ENCODE measurements around the gene HSPA4.

DNA sequence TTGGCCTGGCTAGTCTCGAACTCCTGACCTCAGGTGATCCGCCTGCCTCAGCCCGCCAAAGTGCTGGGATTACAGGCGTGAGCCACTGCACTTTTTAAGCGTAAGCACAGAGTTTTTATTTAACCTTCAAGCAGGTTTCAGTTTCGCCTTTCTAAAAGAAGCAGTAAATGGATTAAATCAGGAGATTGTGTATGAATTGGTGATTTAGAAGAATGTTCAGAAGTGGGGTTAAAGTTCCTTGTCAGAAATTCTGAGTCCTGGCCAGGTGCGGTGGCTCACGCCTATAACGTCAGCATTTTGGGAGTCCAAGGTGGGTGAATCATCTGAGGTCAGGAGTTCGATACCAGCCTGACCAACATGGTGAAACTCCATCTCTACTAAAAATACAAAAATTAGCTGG lies 12.2 kb downstream of the HSPA4 start:
- TF ChIP-seq, protein P1, sequence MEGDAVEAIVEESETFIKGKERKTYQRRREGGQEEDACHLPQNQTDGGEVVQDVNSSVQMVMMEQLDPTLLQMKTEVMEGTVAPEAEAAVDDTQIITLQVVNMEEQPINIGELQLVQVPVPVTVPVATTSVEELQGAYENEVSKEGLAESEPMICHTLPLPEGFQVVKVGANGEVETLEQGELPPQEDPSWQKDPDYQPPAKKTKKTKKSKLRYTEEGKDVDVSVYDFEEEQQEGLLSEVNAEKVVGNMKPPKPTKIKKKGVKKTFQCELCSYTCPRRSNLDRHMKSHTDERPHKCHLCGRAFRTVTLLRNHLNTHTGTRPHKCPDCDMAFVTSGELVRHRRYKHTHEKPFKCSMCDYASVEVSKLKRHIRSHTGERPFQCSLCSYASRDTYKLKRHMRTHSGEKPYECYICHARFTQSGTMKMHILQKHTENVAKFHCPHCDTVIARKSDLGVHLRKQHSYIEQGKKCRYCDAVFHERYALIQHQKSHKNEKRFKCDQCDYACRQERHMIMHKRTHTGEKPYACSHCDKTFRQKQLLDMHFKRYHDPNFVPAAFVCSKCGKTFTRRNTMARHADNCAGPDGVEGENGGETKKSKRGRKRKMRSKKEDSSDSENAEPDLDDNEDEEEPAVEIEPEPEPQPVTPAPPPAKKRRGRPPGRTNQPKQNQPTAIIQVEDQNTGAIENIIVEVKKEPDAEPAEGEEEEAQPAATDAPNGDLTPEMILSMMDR (IDR thresholded peaks at IDR 0.05; ENCODE audit: poor library complexity, severe bottlenecking): no peak
- no peak for TF ChIP-seq POLR2AphosphoS5 (IDR thresholded peaks at IDR 0.05)
- no peak for TF ChIP-seq TAF1 (IDR thresholded peaks at IDR 0.05; ENCODE audit: low read depth)

Data from neural cell (in vitro differentiated cells).